Globus pallidus (tissue), 1 donor: Measurements from ENCODE around the gene TNFRSF8.
A peak's percentile ranks its signal among the peaks of the same experiment; 100 is the strongest.
"Not testable (repeated sequence)": the region's sequence is repeated elsewhere in the genome, so short reads cannot be mapped to it uniquely, and the experiment has no call there.

Experiments
- DNase-seq: peaks from one replicate; pipeline ENCODE4 v3.0.0-alpha.2; 2015; ENCODE audit warnings: low spot score

TNFRSF8 gene

GRCh38 chr1:12087797-12088314, 24.8 kb downstream of the TNFRSF8 start:
- DNase-seq, result no peak

- no peak for DNase-seq
These were observed 25.5 kb downstream of the TNFRSF8 start for GRCh38 chr1:12088607-12089006.

- DNase-seq, result no peak
These were observed 27.2 kb downstream of the TNFRSF8 start for GRCh38 chr1:12090326-12090725.

GRCh38 chr1:12091191-12091590, 28.1 kb downstream of the TNFRSF8 start:
- no peak for DNase-seq

GRCh38 chr1:12094180-12094579, 31.1 kb downstream of the TNFRSF8 start:
- DNase-seq, result no peak

- DNase-seq, result no peak
These were observed 32.6 kb downstream of the TNFRSF8 start for GRCh38 chr1:12095452-12096263.

- no peak for DNase-seq
These were observed 33.5 kb downstream of the TNFRSF8 start for GRCh38 chr1:12096615-12097014.

GRCh38 chr1:12097321-12097720, 34.2 kb downstream of the TNFRSF8 start:
- DNase-seq, result no peak

GRCh38 chr1:12098786-12099185, 35.7 kb downstream of the TNFRSF8 start:
- DNase-seq, result no peak

GRCh38 chr1:12099610-12100009, 36.5 kb downstream of the TNFRSF8 start:
- no peak for DNase-seq

- DNase-seq, result no peak
These were observed 37.0 kb downstream of the TNFRSF8 start for GRCh38 chr1:12100071-12100470.

GRCh38 chr1:12101120-12101519, 38.0 kb downstream of the TNFRSF8 start:
- DNase-seq, result not testable (repeated sequence)

- DNase-seq, result no peak
These were observed 39.0 kb downstream of the TNFRSF8 start for GRCh38 chr1:12102066-12102465.

DNA sequence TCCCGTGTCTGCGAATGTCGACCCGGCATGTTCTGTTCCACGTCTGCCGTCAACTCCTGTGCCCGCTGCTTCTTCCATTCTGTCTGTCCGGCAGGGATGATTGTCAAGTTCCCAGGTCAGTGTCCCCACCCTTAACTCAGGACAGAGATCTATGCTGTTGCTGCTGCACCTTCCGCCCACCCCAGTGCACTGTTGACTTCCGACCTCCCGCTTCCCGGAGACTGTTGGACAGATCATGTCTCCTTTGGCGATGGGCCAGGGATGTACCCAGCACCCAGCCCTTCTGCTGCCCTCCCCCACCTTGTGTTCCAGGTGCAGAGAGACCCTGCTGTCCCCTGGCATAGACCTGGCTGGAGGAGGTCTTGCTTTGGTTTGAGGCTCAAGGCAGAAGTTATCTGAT, 41.3 kb downstream of the TNFRSF8 start:
- no peak for DNase-seq

- DNase-seq, result no peak
These were observed 43.0 kb downstream of the TNFRSF8 start for GRCh38 chr1:12106153-12106552.

GRCh38 chr1:12106861-12107260, 43.8 kb downstream of the TNFRSF8 start:
- DNase-seq, result not testable (repeated sequence)

- no peak for DNase-seq
These were observed 44.6 kb downstream of the TNFRSF8 start for GRCh38 chr1:12107718-12108117.

DNA sequence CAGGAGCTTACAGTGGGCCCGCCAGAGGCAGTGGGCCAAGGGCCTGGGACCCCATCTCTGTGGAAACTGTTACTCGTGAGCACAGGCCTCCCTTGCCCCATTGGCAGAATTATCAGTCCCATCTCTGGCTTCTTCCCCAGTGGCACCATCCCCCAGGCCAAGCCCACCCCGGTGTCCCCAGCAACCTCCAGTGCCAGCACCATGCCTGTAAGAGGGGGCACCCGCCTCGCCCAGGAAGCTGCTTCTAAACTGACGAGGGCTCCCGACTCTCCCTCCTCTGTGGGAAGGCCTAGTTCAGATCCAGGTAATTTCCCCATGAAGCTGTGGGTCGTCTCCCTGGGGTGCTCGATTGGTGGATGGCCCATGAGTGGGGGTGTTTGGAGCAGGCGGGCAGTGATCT, 46.8 kb downstream of the TNFRSF8 start:
- no peak for DNase-seq

DNA sequence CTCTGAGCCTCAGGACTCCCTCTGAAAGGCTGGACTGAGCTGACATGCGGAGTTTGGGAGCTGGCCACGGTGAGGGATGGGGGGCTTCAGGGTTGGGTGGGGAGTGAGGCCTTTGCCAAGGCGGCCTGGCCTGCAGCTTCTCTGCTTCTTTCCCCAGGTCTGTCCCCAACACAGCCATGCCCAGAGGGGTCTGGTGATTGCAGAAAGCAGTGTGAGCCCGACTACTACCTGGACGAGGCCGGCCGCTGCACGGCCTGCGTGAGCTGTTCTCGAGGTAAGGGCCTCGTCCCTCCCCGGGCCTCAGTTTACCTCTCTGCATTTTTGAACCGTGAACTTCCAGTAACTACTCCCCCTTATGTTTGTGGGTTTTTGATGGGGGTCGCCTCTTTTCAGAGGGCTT, 48.6 kb downstream of the TNFRSF8 start:
- DNase-seq, result no peak

DNA sequence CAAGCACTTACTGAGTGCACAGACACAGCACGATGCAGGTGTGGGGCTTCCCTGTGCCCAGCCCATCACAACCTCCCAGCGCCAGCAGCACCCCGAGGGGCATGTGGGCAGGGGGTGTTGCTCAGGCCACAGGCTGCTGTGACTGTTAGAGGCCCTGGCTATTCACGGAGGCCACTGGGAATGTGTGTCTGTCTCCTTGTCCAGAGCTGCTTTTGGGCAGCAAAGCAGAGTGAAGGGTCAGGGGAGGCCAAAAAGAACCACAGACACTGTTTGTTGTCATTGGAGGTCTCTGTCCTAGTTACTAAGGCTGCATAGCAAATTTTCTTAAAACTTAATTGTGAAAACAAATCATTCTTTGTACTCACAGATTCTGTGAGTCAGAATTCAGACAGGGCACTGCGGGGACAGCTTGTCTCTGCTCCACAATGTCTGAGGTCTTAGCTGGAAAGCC, 49.6 kb downstream of the TNFRSF8 start:
- peak; percentile 24 for DNase-seq

- no peak for DNase-seq
These were observed 50.6 kb downstream of the TNFRSF8 start for GRCh38 chr1:12113433-12114339.

DNA sequence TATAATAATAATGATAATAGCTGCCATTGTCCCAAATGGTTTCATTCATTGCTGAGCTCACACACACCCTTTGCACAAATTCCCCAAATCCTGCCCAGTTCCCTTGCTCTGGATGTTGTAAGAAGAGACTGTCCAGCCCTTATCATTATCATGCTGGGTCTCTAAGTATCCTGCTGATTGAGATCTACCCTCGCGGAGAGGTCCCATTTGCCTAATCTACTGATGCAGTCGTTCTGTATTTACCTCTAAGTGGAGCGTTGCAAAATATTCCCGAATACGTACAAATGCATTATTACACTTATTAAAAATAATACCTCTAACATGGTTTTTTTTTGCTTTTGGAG, 51.2 kb downstream of the TNFRSF8 start:
- no peak for DNase-seq

GRCh38 chr1:12114916-12115315, 51.8 kb downstream of the TNFRSF8 start:
- no peak for DNase-seq
